Measurements from ENCODE around the gene KCNQ2. TPM values are rescaled to one million over a fixed set of nuclear protein-coding genes. Genes with fewer than 3 reads are reported as not detected.

Gene KCNQ2
- total RNA-seq, 2 donors from 2014 or later = 0.46 to 35.6 TPM

GRCh38 chr20:63425846-63426485, 46.5 kb downstream of the KCNQ2 start:
- TF ChIP-seq CTCF (IDR thresholded peaks at IDR 0.05) (no peak), POLR2A (IDR thresholded peaks at IDR 0.05) (no peak), POLR2AphosphoS5 (IDR thresholded peaks at IDR 0.05) (no peak)
- WGBS = 88% methylated on average over 27 of the region's 27 CpGs
- intact Hi-C loops (cut with DNase I) = no loop called here

GRCh38 chr20:63424613-63425012, 47.8 kb downstream of the KCNQ2 start:
- no peak for DNase-seq (ENCODE audit: low spot score)
- H3K4me1 ChIP-seq (replicated peaks) = no peaks in the 10 kb centered on the region
- no peaks in the 10 kb centered on the region for H3K9me3 ChIP-seq
- H3K27me3 ChIP-seq (replicated peaks; ENCODE audit: insufficient read depth) = peaks cover 3% of the 10 kb centered on the region
- no peak overlapping the region for H3K4me3 ChIP-seq
- TF ChIP-seq POLR2A (IDR thresholded peaks at IDR 0.05) = no peak
- no peak for TF ChIP-seq CTCF (IDR thresholded peaks at IDR 0.05)
- H3K36me3 ChIP-seq = no peaks in the 10 kb centered on the region
- H3K27ac ChIP-seq = no peak overlapping the region
- WGBS = 89% methylated on average over 25 of the region's 25 CpGs
- intact Hi-C loops (cut with DNase I) = no loop called here

More at GRCh38 chr20:63425846-63426485, 46.5 kb downstream of the KCNQ2 start:
- H3K27ac ChIP-seq = no peak overlapping the region
- no peak overlapping the region for H3K4me3 ChIP-seq
- peaks cover 3% of the 10 kb centered on the region for H3K27me3 ChIP-seq (replicated peaks; ENCODE audit: insufficient read depth)
- H3K9me3 ChIP-seq = no peaks in the 10 kb centered on the region
- no peaks in the 10 kb centered on the region for H3K4me1 ChIP-seq (replicated peaks)
- no peak for DNase-seq (ENCODE audit: low spot score)
- H3K36me3 ChIP-seq = no peaks in the 10 kb centered on the region

GRCh38 chr20:63423751-63424150, 48.7 kb downstream of the KCNQ2 start:
- Histone ChIP-seq H3K36me3 (no peaks in the 10 kb centered on the region), H3K27me3 (replicated peaks; ENCODE audit: insufficient read depth) (no peaks in the 10 kb centered on the region), H3K27ac (no peak overlapping the region), H3K9me3 (no peaks in the 10 kb centered on the region), H3K4me1 (replicated peaks) (no peaks in the 10 kb centered on the region), H3K4me3 (no peak overlapping the region)
- TF ChIP-seq CTCF (IDR thresholded peaks at IDR 0.05) (no peak), POLR2AphosphoS5 (IDR thresholded peaks at IDR 0.05) (no peak), POLR2A (IDR thresholded peaks at IDR 0.05) (no peak)
- 84% methylated on average over 20 of the region's 21 CpGs for WGBS
- DNase-seq (ENCODE audit: low spot score) = no peak
- intact Hi-C loops (cut with DNase I) = no loop called here

- Histone ChIP-seq H3K27ac (no peak overlapping the region), H3K27me3 (replicated peaks; ENCODE audit: insufficient read depth) (peaks cover 3% of the 10 kb centered on the region), H3K4me3 (no peak overlapping the region), H3K4me1 (replicated peaks) (no peaks in the 10 kb centered on the region), H3K9me3 (no peaks in the 10 kb centered on the region), H3K36me3 (no peaks in the 10 kb centered on the region)
- no peak for DNase-seq (ENCODE audit: low spot score)
- 75% methylated on average over 25 of the region's 25 CpGs for WGBS
- intact Hi-C loops (cut with DNase I) = no loop called here
- TF ChIP-seq POLR2A (IDR thresholded peaks at IDR 0.05) = no peak
- TF ChIP-seq CTCF (IDR thresholded peaks at IDR 0.05) = no peak
These were observed 49.8 kb downstream of the KCNQ2 start for GRCh38 chr20:63422653-63423052.

GRCh38 chr20:63421913-63422312, 50.5 kb downstream of the KCNQ2 start:
- Histone ChIP-seq H3K9me3 (no peaks in the 10 kb centered on the region), H3K36me3 (no peaks in the 10 kb centered on the region), H3K4me1 (replicated peaks) (no peaks in the 10 kb centered on the region), H3K4me3 (no peak overlapping the region), H3K27ac (no peak overlapping the region), H3K27me3 (replicated peaks; ENCODE audit: insufficient read depth) (peaks cover 3% of the 10 kb centered on the region)
- intact Hi-C loops (cut with DNase I) = no loop called here
- TF ChIP-seq POLR2A (IDR thresholded peaks at IDR 0.05) (no peak), POLR2AphosphoS5 (IDR thresholded peaks at IDR 0.05) (no peak), CTCF (IDR thresholded peaks at IDR 0.05) (no peak)
- 76% methylated on average over 14 of the region's 17 CpGs for WGBS
- DNase-seq (ENCODE audit: low spot score) = no peak

All from prostate gland (tissue), 2 donors.